Ecto neural progenitor cell (in vitro differentiated cells): Measurements from ENCODE around the gene CYP4V2.
"Not testable (repeated sequence)": the region's sequence is repeated elsewhere in the genome, so short reads cannot be mapped to it uniquely, and the experiment has no call there.

Source experiments
- DNase-seq: peaks from one replicate; pipeline ENCODE4 v3.0.0-alpha.2; 2018; ENCODE audit warnings: low spot score

Gene CYP4V2

GRCh38 chr4:186228514-186228894, 37.1 kb downstream of the CYP4V2 start:
- DNase-seq, result no peak

GRCh38 chr4:186234367-186234766, 43.0 kb downstream of the CYP4V2 start:
- DNase-seq, result no peak

- no peak for DNase-seq
Measured at GRCh38 chr4:186236126-186236525, 44.8 kb downstream of the CYP4V2 start.

- DNase-seq, result no peak
Measured at GRCh38 chr4:186240452-186240847, 49.1 kb downstream of the CYP4V2 start.

GRCh38 chr4:186240848-186241491, 49.6 kb downstream of the CYP4V2 start:
- no peak for DNase-seq

GRCh38 chr4:186241616-186242015, 50.2 kb downstream of the CYP4V2 start:
- no peak for DNase-seq

GRCh38 chr4:186242031-186242430, 50.7 kb downstream of the CYP4V2 start:
- DNase-seq, result not testable (repeated sequence)

- DNase-seq, result no peak
Measured at GRCh38 chr4:186243331-186243730, 52.0 kb downstream of the CYP4V2 start.

GRCh38 chr4:186244835-186245234, 53.5 kb downstream of the CYP4V2 start:
- DNase-seq, result no peak

GRCh38 chr4:186247062-186247752, 55.8 kb downstream of the CYP4V2 start:
- not testable (repeated sequence) for DNase-seq

- no peak for DNase-seq
Measured at GRCh38 chr4:186248643-186249042, 57.3 kb downstream of the CYP4V2 start.

- DNase-seq, result no peak
Measured at GRCh38 chr4:186249785-186250754, 58.7 kb downstream of the CYP4V2 start.

GRCh38 chr4:186250760-186251159, 59.4 kb downstream of the CYP4V2 start:
- no peak for DNase-seq

- DNase-seq, result no peak
Measured at GRCh38 chr4:186255122-186255521, 63.8 kb downstream of the CYP4V2 start.

- no peak for DNase-seq
Measured at GRCh38 chr4:186258216-186258811, 66.9 kb downstream of the CYP4V2 start.

GRCh38 chr4:186260117-186260503, 68.7 kb downstream of the CYP4V2 start:
- no peak for DNase-seq
